GM19468 (cell line): Measurements from ENCODE around the gene DNAH14.
"Not testable (repeated sequence)": the region's sequence is repeated elsewhere in the genome, so short reads cannot be mapped to it uniquely, and the experiment has no call there.

Source experiments
- ATAC-seq: cut with Tn5 transposase; IDR thresholded peaks from one replicate; pipeline ENCODE4 v1.9.1; 2021; ENCODE audit warnings: mild to moderate bottlenecking, moderate library complexity, moderate number of reproducible peaks; ENCODE audit not compliant: unreplicated experiment; ENCODE audit errors: extremely low read depth

DNAH14 gene

GRCh38 chr1:225329996-225330395, 400.5 kb downstream of the DNAH14 start:
- ATAC-seq, result not testable (repeated sequence)

DNA sequence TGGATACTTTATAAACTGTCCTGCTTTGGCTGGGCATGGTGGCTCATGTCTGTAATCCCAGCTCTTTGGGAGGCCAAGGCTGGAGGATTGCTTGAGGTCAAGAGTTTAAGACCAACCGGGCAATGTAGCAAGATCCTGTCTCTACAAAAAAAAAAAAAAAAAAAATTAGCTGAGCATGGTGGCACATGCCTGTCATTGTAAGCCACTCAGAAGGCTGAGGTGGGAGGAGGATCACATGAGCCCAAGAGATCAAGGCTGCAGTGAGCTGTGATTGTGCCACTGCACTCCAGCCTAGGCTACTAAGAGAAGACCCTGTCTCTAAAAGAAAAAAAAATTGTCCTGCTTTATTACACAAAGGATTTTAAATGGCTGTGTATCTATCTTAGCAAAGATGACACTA, 403.2 kb downstream of the DNAH14 start:
- ATAC-seq, result no peak

DNA sequence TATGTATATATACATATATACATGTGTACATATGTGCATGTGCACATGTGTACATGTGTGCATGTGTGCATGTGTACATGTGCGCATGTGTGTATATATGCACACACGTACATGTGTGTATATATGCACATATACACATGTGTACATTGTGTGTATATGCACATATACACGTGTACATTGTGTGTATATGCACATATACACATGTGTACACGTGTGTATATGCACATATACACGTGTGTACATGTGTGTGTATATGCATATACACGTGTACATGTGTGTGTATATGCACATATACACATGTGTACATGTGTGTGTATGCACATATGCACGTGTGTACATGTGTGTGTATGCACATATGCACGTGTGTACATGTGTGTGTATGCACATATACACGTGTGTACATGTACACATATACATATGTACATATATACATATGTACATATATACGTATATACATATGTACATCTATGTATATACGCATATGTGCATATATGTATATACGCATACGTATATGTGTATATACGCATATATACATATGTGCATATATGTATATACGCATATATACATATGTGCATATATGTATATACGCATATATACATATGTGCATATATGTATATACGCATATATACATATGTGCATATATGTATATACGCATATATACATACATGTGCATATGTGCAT, 405.8 kb downstream of the DNAH14 start:
- ATAC-seq, result not testable (repeated sequence)

- ATAC-seq, result no peak
These were observed 409.1 kb downstream of the DNAH14 start for GRCh38 chr1:225338545-225338944.

DNA sequence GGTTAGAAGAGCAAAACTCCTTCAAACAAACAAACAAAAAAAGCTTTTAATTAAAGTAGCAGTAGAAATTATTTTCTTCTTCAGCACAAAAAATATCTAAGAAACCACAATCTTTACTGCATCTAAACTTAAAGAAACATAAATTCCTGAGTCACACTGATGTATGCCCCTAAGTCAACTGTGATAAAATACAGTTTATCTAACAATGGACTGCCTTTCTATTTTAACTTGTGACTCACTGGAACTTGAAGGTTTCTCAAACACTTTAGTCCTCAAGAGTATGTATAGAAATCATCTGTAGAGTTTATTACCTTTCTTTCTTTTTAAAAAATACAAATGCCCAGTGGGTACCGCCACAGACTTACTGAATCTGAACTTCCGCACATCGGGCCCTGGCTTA, 412.2 kb downstream of the DNAH14 start:
- no peak for ATAC-seq

GRCh38 chr1:225342695-225343094, 413.2 kb downstream of the DNAH14 start:
- ATAC-seq, result no peak

- ATAC-seq, result no peak
These were observed 414.1 kb downstream of the DNAH14 start for GRCh38 chr1:225343618-225344017.

DNA sequence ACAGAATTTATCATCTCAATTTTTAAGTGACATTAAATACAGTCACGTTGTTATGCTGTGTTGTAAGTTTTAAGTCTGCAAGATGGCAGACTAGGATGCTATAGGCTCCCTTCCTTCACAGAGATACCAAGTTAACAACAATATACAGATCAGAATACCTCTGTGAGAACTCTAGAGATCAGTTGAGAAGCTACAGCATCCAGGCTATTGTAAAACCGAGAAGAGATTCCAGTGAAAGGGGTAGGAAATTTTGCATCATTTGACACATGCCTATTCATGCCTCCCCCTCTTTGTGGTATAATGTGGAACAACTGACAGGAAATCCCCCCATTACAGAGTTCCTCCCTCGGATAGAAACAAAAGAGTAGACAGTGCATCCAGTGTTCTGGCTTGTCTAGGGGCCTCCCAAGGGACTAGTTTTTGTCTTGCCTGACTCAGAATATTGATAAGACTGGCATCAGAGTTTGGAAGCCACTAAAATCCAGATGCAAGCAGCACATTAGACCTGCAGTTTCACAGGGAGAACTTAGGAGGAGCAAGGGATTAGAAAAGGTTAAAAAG, 417.7 kb downstream of the DNAH14 start:
- ATAC-seq, result no peak

- no peak for ATAC-seq
These were observed 418.9 kb downstream of the DNAH14 start for GRCh38 chr1:225348400-225348799.

DNA sequence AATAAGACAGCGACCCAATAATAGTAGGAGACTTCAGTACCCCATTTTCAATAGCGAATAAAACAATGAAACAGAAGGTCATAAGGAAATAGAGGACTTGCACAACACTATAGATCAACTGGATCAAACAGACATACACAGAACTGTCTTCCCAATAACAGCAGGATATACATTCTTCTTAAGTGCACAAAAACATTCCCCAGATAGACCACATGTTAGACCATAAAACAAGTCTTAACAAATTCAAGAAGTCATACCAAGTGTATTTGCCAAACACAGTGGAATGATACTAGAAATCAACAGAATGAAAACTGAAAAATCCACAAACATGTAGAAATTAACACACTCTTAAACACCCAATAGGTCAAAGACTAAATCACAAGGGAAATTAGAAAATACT, 420.4 kb downstream of the DNAH14 start:
- no peak for ATAC-seq

GRCh38 chr1:225350872-225351271, 421.4 kb downstream of the DNAH14 start:
- ATAC-seq, result no peak

- ATAC-seq, result no peak
These were observed 425.4 kb downstream of the DNAH14 start for GRCh38 chr1:225354906-225355305.

DNA sequence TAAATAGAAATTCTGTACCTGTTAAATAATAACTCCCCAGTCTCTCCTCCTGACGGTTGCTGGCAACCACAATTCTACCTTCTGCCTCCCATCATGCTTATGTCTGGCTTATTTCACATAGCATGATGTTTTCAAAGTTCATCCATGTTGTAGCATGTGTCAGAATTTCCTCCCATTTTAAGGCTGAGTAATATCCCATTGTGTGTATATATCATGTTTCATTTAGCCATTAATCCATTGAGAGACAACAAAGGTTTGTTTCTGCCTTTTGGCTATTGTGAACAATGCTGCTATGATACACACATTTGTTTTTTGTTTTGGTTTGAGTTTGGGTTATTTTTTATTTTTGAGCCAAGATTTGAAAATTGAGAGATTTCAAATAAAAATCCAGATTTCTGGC, 426.4 kb downstream of the DNAH14 start:
- ATAC-seq, result no peak

- no peak for ATAC-seq
These were observed 430.6 kb downstream of the DNAH14 start for GRCh38 chr1:225360119-225360518.

DNA sequence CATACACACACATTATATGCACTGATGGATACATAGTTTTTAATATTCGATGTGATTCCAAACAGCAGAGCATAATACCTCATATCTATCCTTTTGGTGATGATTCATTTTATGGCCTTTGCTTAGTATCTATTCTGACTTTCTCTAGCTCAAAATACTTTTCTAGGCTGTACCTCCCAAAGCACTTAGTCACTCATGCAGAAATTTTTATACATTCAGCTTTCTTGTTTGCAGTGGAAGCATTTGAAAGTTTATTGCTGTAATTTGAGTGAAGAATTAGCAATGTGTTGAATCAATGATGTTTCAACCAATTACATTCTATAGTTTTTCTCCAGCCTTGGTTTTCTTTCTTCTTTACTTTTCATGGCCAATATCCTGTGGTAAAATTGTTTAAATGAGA, 431.7 kb downstream of the DNAH14 start:
- no peak for ATAC-seq

DNA sequence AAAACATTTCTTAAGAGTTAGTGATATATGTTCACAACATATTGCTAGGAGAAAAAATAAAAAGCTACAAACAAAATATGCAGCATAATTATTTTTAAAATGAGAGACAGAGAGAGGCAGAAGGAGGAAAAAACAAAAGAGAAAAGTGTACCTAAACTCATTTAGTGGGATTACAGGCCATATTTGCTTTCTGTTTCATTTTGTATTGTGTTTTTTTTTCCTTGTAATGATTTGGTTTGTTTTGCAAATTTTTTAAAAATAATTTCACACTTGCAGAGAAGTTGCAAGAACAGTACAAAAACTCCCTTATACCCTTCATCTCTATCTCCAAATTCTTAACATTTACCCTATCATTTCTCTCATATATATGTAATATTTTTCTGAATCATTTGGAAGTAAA, 433.3 kb downstream of the DNAH14 start:
- ATAC-seq, result no peak

DNA sequence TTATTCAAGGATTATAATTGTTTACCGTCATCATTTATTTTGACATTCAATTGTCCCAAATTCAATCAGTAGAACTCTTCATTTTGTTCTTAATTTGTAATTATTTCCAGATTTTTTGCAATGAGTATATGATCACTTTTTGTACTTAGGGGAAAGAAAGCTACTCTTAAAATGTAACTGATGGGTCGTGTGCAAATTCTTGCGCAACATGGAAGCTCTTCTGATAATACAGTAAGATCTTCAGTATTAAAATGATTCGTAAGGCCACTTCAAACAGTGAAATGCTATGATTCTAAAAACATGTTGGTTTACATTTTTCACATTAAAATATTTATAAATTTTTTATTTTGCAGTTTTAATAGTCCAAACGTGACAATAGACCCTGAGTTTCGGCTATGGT, 435.0 kb downstream of the DNAH14 start:
- ATAC-seq, result no peak

DNA sequence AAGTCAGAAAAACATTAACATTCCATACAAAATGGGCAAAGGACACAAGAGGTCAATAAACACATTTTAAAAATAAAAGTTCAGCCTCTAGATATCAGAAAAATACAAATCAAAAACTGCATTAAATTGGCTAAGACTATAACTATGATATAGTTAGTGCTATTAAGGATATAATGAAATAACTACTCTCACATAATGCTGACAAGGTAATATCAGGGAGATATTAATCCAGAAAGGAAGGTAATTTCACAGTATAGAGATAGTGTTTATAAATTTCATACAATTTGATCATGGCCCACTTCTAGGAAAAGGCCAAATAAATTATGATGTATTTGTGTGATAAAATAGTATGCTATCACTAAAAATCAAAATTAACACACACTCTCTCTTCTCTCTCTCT, 436.5 kb downstream of the DNAH14 start:
- no peak for ATAC-seq

DNA sequence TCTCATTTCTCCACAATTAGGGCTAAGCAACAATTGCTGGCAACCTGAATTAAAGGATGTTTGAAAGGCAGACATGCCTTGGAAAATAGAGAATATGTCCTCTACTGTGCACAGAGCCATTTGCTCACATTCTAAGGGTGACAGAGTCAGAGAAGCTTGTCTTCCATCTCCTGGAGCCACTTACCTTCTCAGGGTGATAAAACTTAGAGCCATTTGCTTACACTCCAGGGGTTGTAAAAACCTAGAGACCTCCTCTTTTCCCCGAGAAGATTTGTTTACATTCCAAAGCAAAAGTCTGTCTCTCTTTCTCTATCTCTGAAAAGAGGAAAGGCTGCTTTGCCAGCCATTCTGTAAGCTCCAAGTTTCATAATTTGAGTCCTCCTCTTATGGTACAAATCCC, 437.1 kb downstream of the DNAH14 start:
- ATAC-seq, result no peak

- no peak for ATAC-seq
These were observed 438.6 kb downstream of the DNAH14 start for GRCh38 chr1:225368036-225368552.

GRCh38 chr1:225371366-225372010, 442.0 kb downstream of the DNAH14 start:
- ATAC-seq, result no peak

DNA sequence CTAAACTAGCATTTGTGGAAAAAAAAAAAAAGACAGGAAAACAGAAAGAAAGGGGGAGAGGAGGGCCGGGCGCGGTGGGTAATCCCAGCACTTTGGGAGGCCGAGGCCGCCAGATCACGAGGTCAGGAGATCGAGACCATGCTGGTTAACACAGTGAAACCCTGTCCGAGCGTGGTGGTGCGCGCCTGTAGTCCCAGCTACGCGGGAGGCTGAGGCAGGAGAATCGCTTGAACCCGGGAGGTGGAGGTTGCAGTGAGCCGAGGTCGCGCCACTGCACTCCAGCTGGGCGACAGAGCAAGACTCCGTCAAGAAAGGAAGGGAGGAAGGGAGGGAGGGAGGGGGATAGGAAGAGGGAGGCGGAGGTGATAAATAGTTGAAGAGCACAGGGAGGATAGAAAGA, 443.7 kb downstream of the DNAH14 start:
- no peak for ATAC-seq
